Activated CD8-positive, alpha-beta memory T cell treated with anti-CD3 and anti-CD28 coated beads for 1 hour (primary cell): ENCODE results near the gene PTPRT.

Experiments used
- DNase-seq, 2 donors: peaks; one replicate each; pipeline ENCODE4 v3.0.0-alpha.2; 2020; ENCODE audit warnings: low read depth in 1 of 2; ENCODE audit errors: extremely low read depth in 1 of 2

Gene PTPRT

GRCh38 chr20:42649748-42650147, 540.0 kb downstream of the PTPRT start:
- no peak for DNase-seq

- no peak for DNase-seq
Observed at GRCh38 chr20:42646250-42646649, 543.5 kb downstream of the PTPRT start.

DNA sequence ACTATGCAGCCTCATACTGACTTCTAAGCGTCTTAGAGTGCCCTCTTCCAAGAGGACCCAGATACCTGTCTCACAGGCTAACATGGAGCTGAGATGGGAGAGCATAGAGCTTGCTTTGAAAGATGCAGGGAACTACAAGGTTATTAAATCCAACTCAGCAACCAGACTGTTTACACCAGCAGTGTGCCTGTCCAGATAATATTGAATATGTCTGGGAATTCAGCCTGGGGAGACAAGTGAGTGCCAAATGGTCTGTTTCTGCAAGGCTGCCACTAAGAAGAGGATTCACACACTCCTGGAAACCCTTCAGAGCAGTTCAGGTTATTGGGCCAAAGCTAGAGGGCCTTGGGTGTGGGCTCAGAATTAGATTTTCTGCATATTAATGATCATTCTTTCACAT, 547.8 kb downstream of the PTPRT start:
- no peak for DNase-seq

GRCh38 chr20:42639140-42639539, 550.6 kb downstream of the PTPRT start:
- no peak for DNase-seq

GRCh38 chr20:42635699-42636411, 553.9 kb downstream of the PTPRT start:
- DNase-seq, result no peak

DNA sequence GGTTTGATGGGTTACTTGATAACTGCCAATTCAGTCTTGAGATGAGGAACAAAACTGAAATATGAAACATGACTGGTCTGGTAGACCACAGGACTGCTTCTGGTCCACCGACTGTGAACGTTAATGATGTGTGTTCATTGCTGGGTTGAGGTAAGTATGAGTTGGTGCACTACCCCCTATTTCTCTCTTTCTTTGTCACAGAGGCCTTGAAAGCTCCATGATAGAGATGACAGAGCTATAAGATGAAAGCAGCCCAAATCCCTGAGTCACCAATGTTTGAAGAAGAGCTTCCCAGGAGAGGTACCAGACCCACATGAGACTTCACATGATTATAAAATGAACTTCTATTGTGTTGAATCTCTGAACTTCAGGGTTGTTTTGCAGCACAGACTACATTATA, 555.5 kb downstream of the PTPRT start:
- no peak for DNase-seq

- DNase-seq, result no peak
Observed at GRCh38 chr20:42628683-42629082, 561.0 kb downstream of the PTPRT start.

- DNase-seq, result no peak
Observed at GRCh38 chr20:42613076-42613475, 576.6 kb downstream of the PTPRT start.

- DNase-seq, result no peak
Observed at GRCh38 chr20:42611889-42612837, 577.5 kb downstream of the PTPRT start.

GRCh38 chr20:42611423-42611822, 578.3 kb downstream of the PTPRT start:
- DNase-seq, result no peak

GRCh38 chr20:42610070-42610469, 579.6 kb downstream of the PTPRT start:
- DNase-seq, result no peak

DNA sequence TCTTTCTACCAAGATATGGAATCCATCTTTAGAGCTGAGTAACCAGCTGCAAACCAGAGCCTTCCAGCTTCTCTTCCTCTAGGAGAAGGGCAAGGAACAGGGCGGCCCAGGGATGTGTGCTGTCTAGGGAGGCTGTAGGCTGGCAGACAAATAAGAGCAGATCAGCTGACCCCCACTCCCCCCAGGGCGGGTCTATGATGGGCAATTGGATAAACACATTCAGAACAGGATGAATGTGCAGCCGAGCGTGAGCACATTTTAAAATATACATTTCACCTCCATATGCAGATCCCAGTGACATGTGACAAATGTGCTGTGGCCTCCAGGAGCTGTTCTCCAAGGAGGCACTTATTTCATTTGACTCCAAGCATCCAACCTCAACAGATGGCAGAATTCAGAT, 580.1 kb downstream of the PTPRT start:
- DNase-seq, result no peak

- DNase-seq, result no peak
Observed at GRCh38 chr20:42604998-42605956, 584.4 kb downstream of the PTPRT start.

DNA sequence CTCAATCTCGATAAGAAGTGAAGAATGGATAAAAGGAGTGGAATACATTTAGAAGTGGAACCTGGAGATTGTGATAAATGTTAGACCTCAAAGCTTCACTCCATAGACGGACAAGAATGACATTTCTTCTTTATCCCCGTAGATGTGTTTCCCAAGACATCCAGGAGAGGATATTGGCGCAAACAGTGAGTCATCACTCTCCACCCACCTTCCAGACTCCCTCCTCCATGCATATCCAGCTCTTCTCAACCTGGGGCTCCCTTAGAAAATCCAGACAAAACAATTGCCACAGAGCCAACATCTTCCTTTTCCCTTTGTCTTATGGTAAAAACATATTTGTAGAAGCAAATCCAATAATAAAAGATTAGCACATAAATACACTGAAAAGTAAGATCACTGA, 586.1 kb downstream of the PTPRT start:
- DNase-seq, result no peak

DNA sequence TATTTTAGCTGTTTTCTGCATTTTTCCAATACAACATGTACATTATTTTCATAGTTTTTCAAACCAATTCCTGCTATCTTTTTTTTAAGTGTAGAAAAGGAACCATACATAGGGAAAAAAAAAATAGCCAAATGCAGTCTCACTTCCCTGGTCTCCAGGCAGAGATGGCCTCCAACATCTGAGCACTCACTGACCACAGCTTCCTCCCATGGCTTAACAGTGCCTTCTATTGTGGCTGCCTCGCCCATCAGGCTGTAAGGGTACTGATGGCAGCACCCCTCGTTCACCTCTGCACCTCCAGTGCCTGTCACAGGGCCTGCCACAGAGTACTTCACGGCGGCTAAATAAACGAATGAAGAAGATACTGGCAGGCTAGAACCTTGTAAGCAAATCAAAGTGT, 591.1 kb downstream of the PTPRT start:
- no peak for DNase-seq

DNA sequence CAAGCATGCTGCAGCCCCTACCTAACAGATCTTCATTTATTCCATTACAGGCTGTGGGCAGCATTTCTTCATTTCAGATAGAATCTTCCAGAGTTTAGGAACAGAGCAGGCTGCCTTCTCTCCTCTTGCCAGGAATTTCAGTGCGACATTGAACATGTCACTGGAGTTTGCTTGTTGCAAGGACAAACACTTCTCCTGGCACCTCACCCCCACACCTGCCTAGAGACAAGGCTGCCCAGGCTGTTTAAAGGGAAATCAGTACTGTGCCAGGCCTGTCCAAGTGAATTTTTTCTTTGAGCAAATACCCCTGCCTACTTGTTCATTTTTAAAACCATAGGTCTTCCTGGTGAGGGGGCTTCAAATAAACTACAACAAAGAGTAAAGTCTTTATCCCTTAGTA, 594.1 kb downstream of the PTPRT start:
- no peak for DNase-seq

DNA sequence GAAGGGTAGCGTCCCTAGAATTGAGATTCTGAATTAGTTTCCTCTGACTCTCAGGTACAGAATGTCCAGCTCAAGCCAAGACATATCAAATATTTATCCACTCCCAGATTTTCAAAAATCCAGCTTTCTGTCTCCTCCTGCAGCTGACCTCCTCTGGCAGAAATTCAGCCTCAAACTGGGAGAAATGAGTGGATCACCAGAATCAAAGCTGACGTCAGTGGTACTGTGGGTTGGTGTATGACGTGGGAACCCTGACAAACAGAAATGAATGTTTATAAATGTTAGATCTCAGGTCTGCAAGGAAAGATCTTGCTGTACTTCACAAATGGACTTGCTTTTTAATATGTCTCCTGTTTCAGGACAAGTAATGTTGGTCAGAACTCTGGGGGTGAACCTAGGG, 595.0 kb downstream of the PTPRT start:
- DNase-seq, result no peak

- no peak for DNase-seq
Observed at GRCh38 chr20:42594011-42594410, 595.7 kb downstream of the PTPRT start.

DNA sequence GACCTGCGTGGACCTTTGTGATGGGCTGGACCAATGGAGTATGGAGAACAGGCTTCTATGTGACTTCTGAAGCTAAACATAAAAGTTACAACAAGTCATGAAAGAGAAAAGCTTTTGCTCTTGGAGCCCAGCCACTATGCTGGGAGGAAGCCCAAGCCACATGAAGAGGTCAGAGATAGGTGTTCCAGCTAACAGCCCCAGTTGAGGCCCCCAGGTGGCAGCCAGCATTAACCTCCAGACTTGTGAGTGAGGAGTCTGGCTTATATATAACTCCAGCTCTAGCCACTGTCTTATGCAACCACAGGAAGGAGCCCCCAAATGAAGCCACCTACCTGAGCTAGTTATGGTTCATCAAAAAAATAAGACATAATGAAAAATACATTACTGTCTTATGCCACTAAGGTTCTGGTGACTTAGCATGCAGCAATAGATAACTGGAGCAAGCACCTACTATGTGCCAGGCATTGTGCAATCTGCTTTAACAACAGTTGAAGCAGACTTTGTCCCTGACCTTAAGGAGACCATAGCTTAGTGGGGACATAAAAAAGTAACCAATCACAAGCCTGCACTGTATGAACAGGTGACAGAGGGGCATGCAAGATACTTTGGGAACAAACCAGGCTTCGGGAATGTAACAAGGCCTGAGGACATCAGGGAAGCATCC, 599.6 kb downstream of the PTPRT start:
- DNase-seq, result no peak

- no peak for DNase-seq
Observed at GRCh38 chr20:42588847-42589246, 600.9 kb downstream of the PTPRT start.
